OCI-LY7 (cell line): ENCODE measurements around the gene KLHL28.

ENCODE experiments used
- EZH2phosphoT487 ChIP-seq: fragments of 200-600 bp; sonication (generic); IDR thresholded peaks from 2 replicates; pipeline ENCODE4 v1.6.1; 2018; ENCODE audit warnings: low read depth, borderline replicate concordance, mild to moderate bottlenecking, mixed run types, antibody characterized with exemption, low read length, moderate library complexity, mixed read lengths
- TF ChIP-seq, protein P1 (sequence below): fragments of 200-600 bp; sonication (generic); conservative IDR thresholded peaks from 2 replicates; pipeline ENCODE4 v1.5.1; 2014; ENCODE audit warnings: mild to moderate bottlenecking, antibody characterized with exemption, low read length, moderate library complexity, mixed read lengths

DNA sequence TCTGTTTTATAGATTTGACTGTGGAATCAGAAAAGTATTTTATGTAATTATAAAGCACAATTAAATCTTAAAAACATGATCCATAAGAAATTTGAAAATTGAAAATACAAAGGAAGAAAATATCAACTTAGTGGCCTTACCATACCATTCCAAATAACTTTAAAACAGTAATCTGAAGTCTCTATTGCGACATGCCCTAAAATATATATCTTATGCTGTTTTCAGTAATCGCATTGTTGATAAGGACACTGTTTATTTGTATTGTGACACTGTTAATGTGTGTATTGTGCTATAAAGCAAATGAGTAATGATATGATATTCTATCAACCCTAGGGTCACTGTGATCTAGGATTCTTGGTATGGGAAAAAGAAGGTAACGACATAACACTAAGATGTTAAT is 7.0 kb downstream of the KLHL28 start:
- TF ChIP-seq, protein P1, sequence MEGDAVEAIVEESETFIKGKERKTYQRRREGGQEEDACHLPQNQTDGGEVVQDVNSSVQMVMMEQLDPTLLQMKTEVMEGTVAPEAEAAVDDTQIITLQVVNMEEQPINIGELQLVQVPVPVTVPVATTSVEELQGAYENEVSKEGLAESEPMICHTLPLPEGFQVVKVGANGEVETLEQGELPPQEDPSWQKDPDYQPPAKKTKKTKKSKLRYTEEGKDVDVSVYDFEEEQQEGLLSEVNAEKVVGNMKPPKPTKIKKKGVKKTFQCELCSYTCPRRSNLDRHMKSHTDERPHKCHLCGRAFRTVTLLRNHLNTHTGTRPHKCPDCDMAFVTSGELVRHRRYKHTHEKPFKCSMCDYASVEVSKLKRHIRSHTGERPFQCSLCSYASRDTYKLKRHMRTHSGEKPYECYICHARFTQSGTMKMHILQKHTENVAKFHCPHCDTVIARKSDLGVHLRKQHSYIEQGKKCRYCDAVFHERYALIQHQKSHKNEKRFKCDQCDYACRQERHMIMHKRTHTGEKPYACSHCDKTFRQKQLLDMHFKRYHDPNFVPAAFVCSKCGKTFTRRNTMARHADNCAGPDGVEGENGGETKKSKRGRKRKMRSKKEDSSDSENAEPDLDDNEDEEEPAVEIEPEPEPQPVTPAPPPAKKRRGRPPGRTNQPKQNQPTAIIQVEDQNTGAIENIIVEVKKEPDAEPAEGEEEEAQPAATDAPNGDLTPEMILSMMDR, result no peak
- TF ChIP-seq EZH2phosphoT487, result no peak
